HG03432 (cell line): ENCODE measurements around the gene EFR3B.

Experiments
- ATAC-seq: cut with Tn5 transposase; IDR thresholded peaks from one replicate; pipeline ENCODE4 v1.9.1; 2021; ENCODE audit warnings: mild to moderate bottlenecking, moderate library complexity; ENCODE audit not compliant: unreplicated experiment

EFR3B gene

GRCh38 chr2:25176541-25177181 lies 134.8 kb downstream of the EFR3B start:
- no peak for ATAC-seq

GRCh38 chr2:25177211-25177611 lies 135.3 kb downstream of the EFR3B start:
- ATAC-seq = no peak

GRCh38 chr2:25178976-25179375 lies 137.1 kb downstream of the EFR3B start:
- no peak for ATAC-seq

- ATAC-seq = no peak
These were observed 142.4 kb downstream of the EFR3B start for GRCh38 chr2:25184254-25184653.

GRCh38 chr2:25187729-25188350 lies 146.0 kb downstream of the EFR3B start:
- ATAC-seq = no peak

GRCh38 chr2:25188405-25188804 lies 146.5 kb downstream of the EFR3B start:
- no peak for ATAC-seq

- no peak for ATAC-seq
These were observed 148.7 kb downstream of the EFR3B start for GRCh38 chr2:25190536-25190935.

- no peak for ATAC-seq
These were observed 152.8 kb downstream of the EFR3B start for GRCh38 chr2:25194576-25195122.

GRCh38 chr2:25197336-25198208 lies 155.7 kb downstream of the EFR3B start:
- ATAC-seq = no peak

- ATAC-seq = no peak
These were observed 156.3 kb downstream of the EFR3B start for GRCh38 chr2:25198209-25198525.

- ATAC-seq = no peak
These were observed 156.7 kb downstream of the EFR3B start for GRCh38 chr2:25198576-25198975.

- no peak for ATAC-seq
These were observed 159.4 kb downstream of the EFR3B start for GRCh38 chr2:25201265-25201664.

- no peak for ATAC-seq
These were observed 159.9 kb downstream of the EFR3B start for GRCh38 chr2:25201794-25202193.

- no peak for ATAC-seq
These were observed 160.4 kb downstream of the EFR3B start for GRCh38 chr2:25202275-25202674.

- ATAC-seq = peak; percentile 67
These were observed 162.4 kb downstream of the EFR3B start for GRCh38 chr2:25204190-25204838.

- no peak for ATAC-seq
These were observed 165.2 kb downstream of the EFR3B start for GRCh38 chr2:25207078-25207545.
